Hypothalamus (tissue), 51 donors: ENCODE results near the gene FKBP8.
"Not testable (repeated sequence)": the region's sequence is repeated elsewhere in the genome, so short reads cannot be mapped to it uniquely, and the experiment has no call there.

Experiments used
- DNase-seq, 51 donors: peaks; one replicate each; lab custom pipeline; 2025; lab: John Stamatoyannopoulos, UW

FKBP8 gene

DNA sequence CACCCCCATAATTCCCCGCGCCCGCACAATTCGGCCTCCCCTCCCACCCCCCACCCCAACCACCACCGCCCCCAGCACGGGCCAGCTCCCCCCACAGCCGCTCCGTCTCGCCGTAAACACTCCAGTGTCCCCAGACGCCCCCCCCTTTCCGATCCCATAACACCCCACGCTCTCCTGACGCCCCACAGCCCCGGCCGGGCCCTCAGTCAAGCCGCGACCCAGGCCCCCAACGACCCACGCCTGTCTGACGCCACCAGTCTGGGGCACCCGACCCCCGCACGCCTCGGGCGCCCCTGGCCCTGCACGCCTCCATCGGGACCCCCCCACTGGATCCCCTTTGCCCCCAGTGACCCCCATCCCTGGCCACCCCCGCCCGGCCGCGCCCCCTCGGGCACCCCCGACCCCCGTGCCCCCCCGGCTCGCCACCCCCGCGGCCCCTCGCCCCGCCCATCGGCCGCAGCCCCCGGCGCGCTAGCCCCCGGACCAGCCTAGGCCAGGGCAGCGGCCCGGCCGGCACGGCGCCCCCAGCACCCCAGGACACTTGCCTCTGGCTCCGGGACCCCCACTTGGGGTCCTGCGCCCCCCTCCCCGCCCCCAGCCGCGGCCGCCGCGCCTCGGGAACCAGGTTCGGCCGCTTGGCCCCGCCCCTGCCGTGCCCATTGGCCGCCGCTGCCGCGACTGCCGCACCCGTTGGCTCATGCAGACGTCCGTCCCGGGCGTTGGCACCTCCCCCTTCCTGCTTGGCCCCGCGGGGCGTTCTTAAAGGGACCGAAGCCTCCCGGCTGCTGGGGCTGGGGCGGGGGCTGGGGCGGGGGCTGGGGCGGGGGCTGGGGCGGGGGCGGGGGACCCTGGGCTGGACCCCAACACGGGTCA lies at the start of gene FKBP8:
Gene FKBP8 (minus strand): TSS at position 633 of the 873 bp plus-strand sequence. CDS start 1,603 bp downstream, outside the sequence.
- peak; percentile 22 to 95 (median 86) for DNase-seq

DNA sequence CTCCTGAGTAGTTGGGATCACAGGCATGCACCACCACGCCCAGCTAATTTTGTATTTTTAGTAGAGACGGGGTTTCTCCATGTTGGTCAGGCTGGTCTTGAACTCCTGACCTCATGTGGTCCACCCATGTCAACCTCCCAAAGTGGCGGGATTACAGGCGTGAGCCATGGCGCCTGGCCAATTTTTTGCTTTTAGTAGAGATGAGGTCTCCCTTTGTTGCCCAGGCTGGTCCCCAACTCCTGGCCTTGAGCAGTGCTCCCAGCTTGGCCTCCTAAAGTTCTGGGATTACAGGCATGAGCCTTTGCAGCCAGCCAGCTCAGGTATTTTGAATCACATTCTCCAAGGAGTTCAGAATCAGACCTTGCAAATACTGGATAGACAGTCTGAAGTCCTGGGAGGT lies 49.4 kb upstream of the FKBP8 start:
- not testable (repeated sequence) for DNase-seq

DNA sequence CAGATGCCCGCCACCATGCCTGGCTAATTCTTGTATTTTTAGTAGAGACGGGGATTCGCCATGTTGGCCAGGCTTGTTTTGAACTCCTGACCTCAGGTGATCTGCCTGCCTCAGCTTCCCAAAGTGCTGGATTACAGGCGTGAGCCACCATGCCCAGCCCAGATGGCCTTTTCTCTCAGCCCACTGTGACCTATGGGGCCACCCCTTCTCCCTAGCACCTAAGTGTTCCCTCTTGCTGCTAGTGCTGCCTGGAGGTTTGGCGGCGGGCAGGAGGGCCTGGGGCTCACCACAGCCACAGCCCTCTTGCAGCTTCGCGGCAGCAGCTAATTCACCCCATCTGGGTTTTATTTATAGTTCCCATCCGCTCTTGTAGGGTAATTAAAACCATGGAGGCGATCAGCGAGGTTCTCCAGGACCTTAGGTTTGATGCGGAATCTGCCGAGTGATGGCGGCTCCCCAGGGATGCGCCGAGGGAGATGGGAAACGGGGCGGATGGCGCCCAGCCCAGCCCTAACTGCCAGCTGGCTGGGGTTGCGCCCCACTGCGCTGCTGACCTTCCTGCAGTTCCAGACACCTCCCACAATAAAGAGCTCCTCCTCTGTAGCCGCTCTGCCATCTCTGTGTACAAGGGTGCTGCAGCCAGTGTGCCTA lies 48.5 kb upstream of the FKBP8 start:
- DNase-seq, result no peak

GRCh38 chr19:18590273-18591272 lies 47.2 kb upstream of the FKBP8 start:
- DNase-seq, result peak in 48 of 51 donors; percentile 13 to 89 (median 68)

GRCh38 chr19:18589380-18590272 lies 46.3 kb upstream of the FKBP8 start:
- peak in 26 of 51 donors; percentile 10 to 67 (median 33) for DNase-seq

GRCh38 chr19:18588611-18589379 lies 45.4 kb upstream of the FKBP8 start, which contains the start of gene REX1BD:
REX1BD (plus strand) TSS chr19:18588798; CDS start chr19:18588802, 4 bp downstream.
- peak; percentile 23 to 88 (median 69) for DNase-seq

GRCh38 chr19:18587962-18588610 lies 44.7 kb upstream of the FKBP8 start:
- no peak for DNase-seq

- no peak for DNase-seq
Observed at GRCh38 chr19:18587561-18587960, 44.2 kb upstream of the FKBP8 start.

- DNase-seq, result no peak
Observed at GRCh38 chr19:18586306-18586705, 42.9 kb upstream of the FKBP8 start.

DNA sequence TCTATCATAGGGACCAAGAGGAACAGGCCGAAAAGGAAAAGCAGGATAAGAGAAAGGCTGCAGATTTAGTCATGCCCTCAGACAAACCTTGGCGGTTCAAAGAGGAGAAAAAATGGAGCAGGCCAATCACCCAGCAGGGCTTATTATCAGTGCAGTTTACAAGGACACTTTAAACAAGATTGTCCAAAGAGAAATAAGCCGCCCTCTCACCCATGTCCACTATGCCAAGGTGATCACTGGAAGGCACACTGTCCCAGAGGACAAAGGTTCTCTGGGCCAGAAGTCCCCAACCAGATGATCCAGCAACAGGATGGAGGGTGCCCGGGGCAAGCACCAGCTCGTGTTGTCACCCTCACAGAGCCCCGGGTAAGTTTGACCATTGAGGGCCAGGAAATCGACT lies 36.9 kb upstream of the FKBP8 start:
- no peak for DNase-seq

DNA sequence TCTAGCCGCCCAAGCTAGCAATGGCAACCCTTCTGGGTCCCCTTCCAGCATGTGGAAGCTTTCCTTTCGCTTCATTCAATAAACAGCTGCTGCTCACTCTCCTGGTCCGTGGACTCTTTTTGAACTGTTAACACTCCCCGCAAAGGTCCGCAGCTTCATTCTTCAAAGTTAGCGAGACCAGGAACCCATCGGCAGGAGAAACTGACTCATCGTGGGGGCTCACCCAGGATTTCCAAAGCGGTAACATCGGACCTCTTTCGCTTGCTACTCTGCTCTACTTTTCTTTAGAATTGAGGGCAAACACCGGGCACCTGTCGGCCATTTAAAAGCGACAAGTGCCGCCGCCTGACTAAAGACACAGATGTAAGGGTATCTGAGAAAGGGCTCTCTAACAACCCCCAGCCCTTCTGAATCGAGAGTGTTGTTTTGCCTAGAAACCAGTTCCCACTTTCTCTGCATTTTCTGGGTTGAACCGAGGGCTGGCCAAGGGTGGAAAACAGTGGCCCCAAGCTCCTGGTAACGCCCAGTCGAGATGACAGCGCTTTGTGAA lies 34.1 kb upstream of the FKBP8 start:
- DNase-seq, result no peak

- DNase-seq, result no peak
Observed at GRCh38 chr19:18576383-18576782, 33.0 kb upstream of the FKBP8 start.

DNA sequence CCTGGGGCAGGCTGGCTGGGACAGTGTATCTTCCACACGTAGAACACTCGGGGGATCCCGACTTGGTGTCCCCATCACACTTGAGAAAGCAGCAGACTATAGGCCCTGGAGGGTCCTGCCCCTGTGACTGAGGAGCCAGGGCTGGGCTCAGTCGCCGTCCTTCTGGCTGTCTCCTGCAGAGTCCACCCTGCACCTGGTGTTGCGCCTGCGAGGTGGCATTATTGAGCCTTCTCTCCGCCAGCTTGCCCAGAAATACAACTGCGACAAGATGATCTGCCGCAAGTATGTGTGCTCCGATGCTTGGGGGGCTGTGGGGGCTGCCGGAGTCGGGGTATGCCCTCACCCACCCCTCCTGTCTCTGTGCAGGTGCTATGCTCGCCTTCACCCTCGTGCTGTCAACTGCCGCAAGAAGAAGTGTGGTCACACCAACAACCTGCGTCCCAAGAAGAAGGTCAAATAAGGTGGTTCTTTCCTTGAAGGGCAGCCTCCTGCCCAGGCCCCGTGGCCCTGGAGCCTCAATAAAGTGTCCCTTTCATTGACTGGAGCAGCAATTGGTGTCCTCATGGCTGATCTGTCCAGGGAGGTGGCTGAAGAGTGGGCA lies 31.4 kb upstream of the FKBP8 start:
- no peak for DNase-seq

DNA sequence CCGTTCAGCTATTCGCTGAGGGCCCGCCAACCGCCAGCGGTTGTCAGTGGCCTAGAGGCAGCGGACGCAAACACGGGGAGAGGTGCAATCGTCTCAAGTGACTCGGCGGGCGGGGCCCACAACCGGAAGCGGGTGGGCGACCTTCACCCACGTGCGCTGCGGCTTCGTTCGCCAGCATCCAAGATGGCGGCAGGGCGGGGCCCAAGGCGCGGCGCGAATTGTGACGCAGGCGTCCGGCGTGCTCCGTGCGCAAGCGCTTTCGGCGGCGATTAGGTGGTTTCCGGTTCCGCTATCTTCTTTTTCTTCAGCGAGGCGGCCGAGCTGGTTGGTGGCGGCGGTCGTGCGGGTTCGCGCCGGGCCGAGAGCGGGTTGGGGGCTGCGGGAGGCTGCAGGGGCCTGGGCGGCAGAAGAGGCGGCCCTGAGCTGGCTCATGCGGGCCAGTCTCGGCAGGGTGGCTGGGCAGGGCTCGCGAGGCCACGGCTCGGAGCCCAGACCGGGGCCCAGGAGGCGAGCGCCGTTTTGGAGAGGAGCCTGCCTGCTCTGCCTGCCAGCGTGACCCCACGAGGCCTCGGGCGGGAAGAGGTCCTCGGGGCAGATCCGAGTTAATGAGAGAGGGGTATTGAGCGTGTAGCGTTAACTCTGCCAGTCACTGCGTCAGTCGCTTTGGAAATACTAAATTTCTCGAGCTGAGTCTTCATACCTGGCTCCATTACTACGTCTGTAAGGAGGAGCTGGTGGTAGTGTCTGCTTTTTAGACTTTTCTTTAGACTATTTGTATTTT lies 28.4 kb upstream of the FKBP8 start, which contains the start of gene UBA52:
Gene UBA52 (plus strand): TSS at position 294 of the 781 bp plus-strand sequence. CDS start 1,444 bp downstream, outside the sequence.
- peak; percentile 43 to 99 (median 96) for DNase-seq

DNA sequence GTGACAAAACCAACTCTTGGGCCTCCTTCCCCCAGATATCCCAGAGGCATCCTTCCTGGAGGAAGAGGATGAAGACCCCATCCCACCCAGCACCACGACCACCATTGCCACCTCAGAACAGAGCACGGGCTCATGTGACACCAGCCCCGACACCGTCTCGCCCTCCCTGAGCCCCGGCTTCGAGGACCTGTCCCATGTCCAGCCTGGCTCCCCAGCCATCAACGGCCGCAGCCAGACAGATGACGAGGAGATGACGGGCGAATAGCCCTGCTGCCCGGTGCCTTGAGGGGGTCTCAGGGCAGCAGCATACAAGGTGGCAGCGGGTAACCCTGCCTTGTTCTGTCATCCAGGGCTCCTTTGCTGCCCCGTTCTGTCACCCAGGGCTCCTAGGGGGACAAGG lies 25.0 kb upstream of the FKBP8 start:
- DNase-seq, result no peak

- DNase-seq, result no peak
Observed at GRCh38 chr19:18566953-18567352, 23.6 kb upstream of the FKBP8 start.
